Thyroid gland (tissue), 4 donors: ENCODE data around the gene ERVFRD-1. TPM values are rescaled to one million over a fixed set of nuclear protein-coding genes. Genes with fewer than 3 reads are reported as not detected.

Experiments used
- DNase-seq, 2 donors: peaks; one replicate each; pipeline ENCODE4 v3.0.0-alpha.2; 2019
- H3K27ac ChIP-seq, 3 donors: fragments of 200-600 bp; sonication (generic); 1 replicate in 2 of 3; 2 replicates in 1 of 3; pipeline ENCODE4 v1.5.1; 2016 to 2019; ENCODE audit warnings: mild to moderate bottlenecking in 1 of 3, moderate library complexity in 1 of 3
- H3K27me3 ChIP-seq: fragments of 200-600 bp; sonication (generic); one replicate; pipeline ENCODE4 v1.5.1; 2019
- H3K36me3 ChIP-seq, 2 donors: fragments of 200-600 bp; sonication (generic); one replicate each; pipeline ENCODE4 v1.5.1; 2016 to 2019
- H3K4me1 ChIP-seq, 2 donors: fragments of 200-600 bp; sonication (generic); one replicate each; pipeline ENCODE4 v1.5.1; 2017 to 2019
- H3K4me3 ChIP-seq, 3 donors: fragments of 200-600 bp; sonication (generic); replicated peaks in 1 of 3; 1 replicate in 2 of 3; 2 replicates in 1 of 3; pipeline ENCODE4 v1.5.1; 2016; ENCODE audit warnings: mild to moderate bottlenecking in 1 of 3
- H3K9me3 ChIP-seq: fragments of 200-600 bp; sonication (generic); one replicate; pipeline ENCODE4 v1.5.1; 2017
- CTCF ChIP-seq, 6 experiments: fragments of 200-600 bp in 3 of 6; fragments of 450-650 bp in 3 of 6; sonication (generic) in 3 of 6; IDR thresholded peaks; one replicate each; pipeline ENCODE4 v1.5.1; 2016 to 2019; ENCODE audit warnings: antibody characterized with exemption in 6 of 6, mild to moderate bottlenecking in 2 of 6, inconsistent platforms in 1 of 6, moderate library complexity in 1 of 6
- POLR2A ChIP-seq, 2 donors: fragments of 450-650 bp; IDR thresholded peaks; one replicate each; pipeline ENCODE4 v1.6.1; 2017; ENCODE audit warnings: antibody characterized with exemption in 2 of 2, mild to moderate bottlenecking in 2 of 2, moderate library complexity in 1 of 2
- WGBS, 2 donors: methylation state at CpG; one replicate each; pipeline ENCODE4 v1.1.5; 2017; 5-methylcytosine and 5-hydroxymethylcytosine counted together
- intact Hi-C: fragments of 100-400 bp; cut with DNase I; formaldehyde crosslinking; loops from one replicate; pipeline ENCODE4 v1.15.1; 2023
- total RNA-seq, 4 donors: library from RNA; depleted of rRNA; stranded (reverse); fragments of >200 nt; gene quantifications; one replicate each; pipeline ENCODE4 v1.2.3, GENCODE V29; 2016

Gene ERVFRD-1
- total RNA-seq, 4 donors from 2014 or later, result not detected

- 83 to 84% methylated on average over 5 of the region's 5 CpGs for WGBS, 2 donors
- no peak for DNase-seq
- no peak overlapping the region for H3K27ac ChIP-seq
- TF ChIP-seq POLR2A (IDR thresholded peaks at IDR 0.05), result no peak
- H3K27me3 ChIP-seq, result no peaks in the 10 kb centered on the region
- H3K36me3 ChIP-seq, result no peaks in the 10 kb centered on the region
- H3K4me1 ChIP-seq, result no peaks in the 10 kb centered on the region
- no peak overlapping the region for H3K4me3 ChIP-seq
- H3K9me3 ChIP-seq, result no peaks in the 10 kb centered on the region
- intact Hi-C loops, result no loop called here
These were observed 21.8 kb upstream of the ERVFRD-1 start for GRCh38 chr6:11133281-11133680.

GRCh38 chr6:11132194-11132888 is 20.8 kb upstream of the ERVFRD-1 start:
- H3K27ac ChIP-seq, result no peak overlapping the region
- 95 to 96% methylated on average over 6 of the region's 6 CpGs for WGBS, 2 donors
- H3K27me3 ChIP-seq, result no peaks in the 10 kb centered on the region
- no peaks in the 10 kb centered on the region for H3K36me3 ChIP-seq
- no peak for TF ChIP-seq CTCF (IDR thresholded peaks at IDR 0.05)
- TF ChIP-seq POLR2A (IDR thresholded peaks at IDR 0.05), result no peak
- intact Hi-C loops, result no loop called here
- no peak for DNase-seq
- H3K4me3 ChIP-seq, result no peak overlapping the region
- H3K4me1 ChIP-seq, result no peaks in the 10 kb centered on the region
- H3K9me3 ChIP-seq, result no peaks in the 10 kb centered on the region

- H3K4me1 ChIP-seq, result no peaks in the 10 kb centered on the region
- no peak overlapping the region for H3K27ac ChIP-seq
- TF ChIP-seq POLR2A (IDR thresholded peaks at IDR 0.05), result no peak
- TF ChIP-seq CTCF (IDR thresholded peaks at IDR 0.05), result no peak
- H3K9me3 ChIP-seq, result no peaks in the 10 kb centered on the region
- DNase-seq, result no peak
- no peaks in the 10 kb centered on the region for H3K36me3 ChIP-seq
- H3K27me3 ChIP-seq, result no peaks in the 10 kb centered on the region
- intact Hi-C loops, result no loop called here
- H3K4me3 ChIP-seq, result no peak overlapping the region
These were observed 19.1 kb upstream of the ERVFRD-1 start for GRCh38 chr6:11130605-11131004.

GRCh38 chr6:11129908-11130565 is 18.5 kb upstream of the ERVFRD-1 start:
- 74 to 82% methylated on average over 1 of the region's 1 CpG for WGBS, 2 donors
- Histone ChIP-seq H3K27me3 (no peaks in the 10 kb centered on the region), H3K4me1 (no peaks in the 10 kb centered on the region), H3K36me3 (no peaks in the 10 kb centered on the region), H3K4me3 (no peak overlapping the region), H3K27ac (no peak overlapping the region), H3K9me3 (no peaks in the 10 kb centered on the region)
- TF ChIP-seq CTCF (IDR thresholded peaks at IDR 0.05), result no peak
- no peak for TF ChIP-seq POLR2A (IDR thresholded peaks at IDR 0.05)
- DNase-seq, result no peak
- intact Hi-C loops, result no loop called here

GRCh38 chr6:11128608-11129007 is 17.1 kb upstream of the ERVFRD-1 start:
- no peak for DNase-seq
- intact Hi-C loops, result no loop called here
- Histone ChIP-seq H3K9me3 (no peaks in the 10 kb centered on the region), H3K36me3 (no peaks in the 10 kb centered on the region), H3K27me3 (no peaks in the 10 kb centered on the region), H3K4me1 (no peaks in the 10 kb centered on the region), H3K27ac (no peak overlapping the region), H3K4me3 (no peak overlapping the region)
- TF ChIP-seq CTCF (IDR thresholded peaks at IDR 0.05) (no peak), POLR2A (IDR thresholded peaks at IDR 0.05) (no peak)
- WGBS, 2 donors, result 94 to 96% methylated on average over 2 of the region's 2 CpGs
